ENCODE measurements around the gene MARS1. TPM values are rescaled to one million over a fixed set of nuclear protein-coding genes. Genes with fewer than 3 reads are reported as not detected.

MARS1 gene
- total RNA-seq, 2 donors from 2014 or later: 36.9 to 41.0 TPM

- no peaks in the 10 kb centered on the region for H3K27me3 ChIP-seq
- H3K4me1 ChIP-seq: peaks cover 0 to under 1% of the 10 kb centered on the region in 2 donors
- no peak for DNase-seq (ENCODE audit: low spot score)
Measured at GRCh38 chr12:57467915-57468314, 20.0 kb upstream of the MARS1 start.

GRCh38 chr12:57469296-57470164, 18.3 kb upstream of the MARS1 start:
- H3K27me3 ChIP-seq: peaks cover 0 to 4% of the 10 kb centered on the region in 2 donors
- no peak overlapping the region for H3K4me3 ChIP-seq
- H3K4me1 ChIP-seq: no peaks in the 10 kb centered on the region
- TF ChIP-seq CTCF (IDR thresholded peaks at IDR 0.05): no peak
- H3K27ac ChIP-seq: no peak overlapping the region
- no peaks in the 10 kb centered on the region for H3K9me3 ChIP-seq
- DNase-seq (ENCODE audit: low spot score): no peak
- H3K36me3 ChIP-seq: no peaks in the 10 kb centered on the region

More at GRCh38 chr12:57467915-57468314, 20.0 kb upstream of the MARS1 start:
- Histone ChIP-seq H3K4me3 (no peak overlapping the region), H3K36me3 (no peaks in the 10 kb centered on the region), H3K9me3 (no peaks in the 10 kb centered on the region), H3K27ac (no peak overlapping the region)
- TF ChIP-seq CTCF (IDR thresholded peaks at IDR 0.05): no peak

- Histone ChIP-seq H3K4me3 (no peak overlapping the region), H3K9me3 (no peaks in the 10 kb centered on the region), H3K27me3 (peaks cover 5 to 9% of the 10 kb centered on the region in 2 donors), H3K4me1 (peaks cover 0 to 7% of the 10 kb centered on the region in 2 donors), H3K36me3 (no peaks in the 10 kb centered on the region), H3K27ac (no peak overlapping the region)
- DNase-seq (ENCODE audit: low spot score): no peak
- TF ChIP-seq CTCF (IDR thresholded peaks at IDR 0.05): no peak
Measured at GRCh38 chr12:57470286-57470969, 17.4 kb upstream of the MARS1 start.

DNA sequence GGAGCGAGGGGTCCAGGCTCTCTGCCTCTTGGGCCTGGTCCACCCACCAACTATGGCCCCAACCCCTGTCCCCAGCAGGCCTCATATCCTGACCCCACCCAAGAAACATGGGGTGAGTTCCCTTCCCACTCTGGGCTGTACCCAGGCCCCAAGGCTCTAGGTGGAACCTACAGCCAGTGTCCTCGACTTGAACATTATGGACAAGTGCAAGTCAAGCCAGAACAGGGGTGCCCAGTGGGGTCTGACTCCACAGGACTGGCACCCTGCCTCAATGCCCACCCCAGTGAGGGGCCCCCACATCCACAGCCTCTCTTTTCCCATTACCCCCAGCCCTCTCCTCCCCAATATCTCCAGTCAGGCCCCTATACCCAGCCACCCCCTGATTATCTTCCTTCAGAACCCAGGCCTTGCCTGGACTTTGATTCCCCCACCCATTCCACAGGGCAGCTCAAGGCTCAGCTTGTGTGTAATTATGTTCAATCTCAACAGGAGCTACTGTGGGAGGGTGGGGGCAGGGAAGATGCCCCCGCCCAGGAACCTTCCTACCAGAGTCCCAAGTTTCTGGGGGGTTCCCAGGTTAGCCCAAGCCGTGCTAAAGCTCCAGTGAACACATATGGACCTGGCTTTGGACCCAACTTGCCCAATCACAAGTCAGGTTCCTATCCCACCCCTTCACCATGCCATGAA, 16.8 kb upstream of the MARS1 start:
- Histone ChIP-seq H3K27ac (no peak overlapping the region), H3K9me3 (no peaks in the 10 kb centered on the region), H3K27me3 (peaks cover 12 to 14% of the 10 kb centered on the region in 2 donors), H3K4me1 (peaks cover 0 to 14% of the 10 kb centered on the region in 2 donors), H3K36me3 (no peaks in the 10 kb centered on the region), H3K4me3 (no peak overlapping the region)
- no peak for TF ChIP-seq CTCF (IDR thresholded peaks at IDR 0.05)
- DNase-seq (ENCODE audit: low spot score): no peak

GRCh38 chr12:57471661-57472060, 16.2 kb upstream of the MARS1 start:
- Histone ChIP-seq H3K9me3 (no peaks in the 10 kb centered on the region), H3K4me3 (no peak overlapping the region), H3K27ac (no peak overlapping the region), H3K4me1 (peaks cover 0 to 18% of the 10 kb centered on the region in 2 donors), H3K36me3 (no peaks in the 10 kb centered on the region), H3K27me3 (peaks cover 16 to 20% of the 10 kb centered on the region in 2 donors)
- DNase-seq (ENCODE audit: low spot score): no peak
- no peak for TF ChIP-seq CTCF (IDR thresholded peaks at IDR 0.05)

Measured in right atrium auricular region (tissue), 2 donors.